CD4-positive, alpha-beta T cell treated with Interleukin-21 for 1 hour (primary cell): ENCODE results near the gene ALG5.

Source experiments
- DNase-seq: peaks from one replicate; pipeline ENCODE4 v3.0.0-alpha.2; 2020

Gene ALG5

GRCh38 chr13:36975172-36975571 lies 24.0 kb downstream of the ALG5 start:
- no peak for DNase-seq

GRCh38 chr13:36973621-36974295 lies 25.4 kb downstream of the ALG5 start:
- no peak for DNase-seq

- no peak for DNase-seq
Measured at GRCh38 chr13:36973009-36973408, 26.1 kb downstream of the ALG5 start.

DNA sequence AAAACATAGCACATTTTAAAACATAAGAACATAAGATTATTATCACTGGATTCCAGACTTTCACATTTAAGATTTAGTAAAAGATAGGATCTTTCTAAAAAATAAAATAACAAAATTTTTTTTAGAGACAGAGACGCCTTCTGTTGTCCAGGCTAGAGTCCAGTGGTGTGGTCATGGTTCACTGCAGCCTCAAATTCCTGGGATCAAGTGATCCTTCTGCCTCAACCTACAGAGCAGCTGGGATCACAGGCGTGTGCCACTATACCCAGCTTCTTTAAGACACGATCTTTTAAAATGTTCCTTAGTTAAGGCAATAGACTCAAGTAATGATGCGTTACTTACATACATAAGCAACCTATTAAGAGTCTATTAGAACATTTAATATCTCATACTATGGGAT lies 32.7 kb downstream of the ALG5 start:
- DNase-seq, result no peak

DNA sequence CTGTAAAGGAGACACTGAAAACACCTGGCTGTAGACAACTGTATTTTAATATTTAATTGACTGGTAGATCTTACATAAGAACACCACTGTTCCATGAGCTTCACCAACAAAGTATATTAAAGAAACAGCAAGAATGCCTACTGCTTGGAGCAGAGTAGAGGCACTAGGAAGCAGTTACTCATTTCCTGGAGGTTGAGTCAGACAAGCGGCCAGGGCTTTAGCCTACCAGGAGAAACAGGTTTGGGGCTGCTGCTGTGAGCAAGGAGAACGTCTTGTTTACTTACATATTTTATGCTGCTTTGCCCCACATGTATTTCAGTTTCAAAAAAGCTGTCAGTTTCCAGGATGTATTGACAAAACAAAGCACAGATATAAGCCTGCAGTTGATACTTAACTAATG lies 33.4 kb downstream of the ALG5 start:
- DNase-seq, result no peak

DNA sequence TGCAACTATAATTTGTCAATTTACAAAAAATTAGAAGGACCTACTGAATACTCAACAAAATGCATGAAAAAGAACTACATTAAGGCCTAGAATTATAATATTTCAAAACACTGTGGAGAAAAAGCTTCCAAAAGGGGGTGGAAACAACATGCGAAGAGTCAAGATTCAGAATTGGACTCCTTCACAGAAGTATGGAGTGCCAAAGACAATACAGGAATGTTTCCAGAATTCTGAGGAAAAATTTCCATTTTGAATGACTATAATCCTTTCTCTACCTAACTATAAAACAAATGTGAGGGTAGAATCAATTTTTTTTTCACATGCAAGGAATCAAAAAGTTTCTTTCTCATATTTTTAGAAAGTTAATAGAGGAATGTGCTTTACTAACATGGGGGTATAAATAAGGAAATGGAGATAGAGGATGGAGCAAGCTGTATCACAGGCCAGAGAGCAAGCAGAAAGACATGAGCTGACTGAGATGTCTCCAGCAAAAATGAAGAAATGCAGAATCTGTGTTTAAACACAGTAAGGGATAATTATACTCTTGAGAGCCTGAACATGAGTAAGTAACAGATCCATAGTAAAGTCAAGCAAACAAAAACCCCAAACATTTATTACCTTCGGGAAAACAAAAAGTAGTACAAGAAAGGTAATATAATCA lies 39.6 kb downstream of the ALG5 start:
- DNase-seq, result no peak

GRCh38 chr13:36954542-36954941 lies 44.6 kb downstream of the ALG5 start:
- DNase-seq, result no peak

DNA sequence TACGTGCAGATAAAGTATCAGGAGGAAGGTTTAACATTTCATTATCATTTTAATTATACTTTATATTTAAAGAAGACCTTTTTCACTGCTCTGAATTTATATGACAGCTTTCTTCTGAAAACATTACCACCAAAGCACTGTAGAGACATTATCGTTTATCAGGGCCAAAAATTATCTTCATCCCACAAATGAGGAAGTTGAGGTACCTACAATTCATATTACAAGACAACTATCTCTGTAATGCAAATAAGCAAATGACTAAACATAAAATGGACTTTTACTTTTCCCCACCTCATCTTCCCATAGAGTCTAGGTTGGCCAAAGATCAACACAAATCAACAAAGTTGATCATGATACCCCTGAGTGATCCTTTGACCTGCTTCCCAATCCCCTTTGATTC lies 48.2 kb downstream of the ALG5 start:
- DNase-seq, result no peak

DNA sequence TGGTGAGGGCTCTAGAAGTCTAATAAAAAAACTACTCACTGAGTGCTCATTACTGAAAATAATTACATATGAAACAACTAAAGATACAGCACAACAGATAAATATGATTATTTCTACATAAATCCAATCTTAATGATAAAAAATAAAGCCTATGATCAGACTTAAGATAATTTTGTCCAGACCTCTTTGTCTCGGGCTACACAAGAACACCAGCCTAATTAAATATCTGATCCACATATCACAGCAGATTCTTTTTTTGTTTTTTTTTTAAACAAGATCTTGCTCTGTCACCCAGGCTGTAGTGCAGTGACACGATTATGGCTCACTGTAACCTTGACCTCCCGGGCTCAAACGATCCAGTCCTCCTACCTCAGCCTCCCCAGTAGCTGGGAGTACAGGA lies 48.8 kb downstream of the ALG5 start:
- DNase-seq, result no peak

DNA sequence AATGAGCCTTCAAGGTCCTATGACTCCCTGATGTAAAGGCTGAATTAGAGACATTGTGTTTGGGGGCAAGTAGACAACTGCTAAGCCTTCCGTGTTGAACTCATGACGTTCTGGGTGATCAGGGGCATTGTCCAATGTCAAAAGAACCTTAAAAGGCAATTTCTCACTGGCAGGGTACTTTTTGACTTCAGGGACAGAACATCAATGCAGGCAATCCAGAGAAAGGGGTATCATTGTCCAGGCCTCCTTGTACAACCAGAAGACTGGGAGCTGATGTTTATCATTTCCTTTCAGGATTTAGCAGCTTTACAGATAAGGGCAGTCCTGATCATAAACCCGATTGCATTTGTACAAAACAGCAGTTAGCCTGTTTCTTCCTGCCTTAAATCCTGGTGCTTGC lies 54.1 kb downstream of the ALG5 start:
- no peak for DNase-seq

DNA sequence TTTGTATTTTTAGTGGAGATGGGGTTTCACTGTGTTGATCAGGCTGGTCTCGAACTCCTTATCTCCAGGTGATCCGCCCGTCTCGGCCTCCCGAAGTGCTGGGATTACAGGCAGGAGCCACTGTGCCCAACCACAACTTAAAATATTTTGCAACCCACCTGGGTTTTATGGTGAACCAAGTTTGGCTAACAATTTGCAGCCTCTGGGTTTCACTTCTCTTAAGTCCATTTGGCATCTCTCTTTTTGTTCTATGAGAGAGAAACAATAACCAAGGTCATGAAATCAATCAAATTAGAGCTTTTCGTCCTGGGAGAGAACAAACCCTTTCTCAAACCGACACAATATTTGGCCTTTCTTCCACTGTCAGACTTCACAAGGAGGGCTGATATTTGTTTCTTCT lies 73.5 kb downstream of the ALG5 start:
- DNase-seq, result no peak

GRCh38 chr13:36924001-36924400 lies 75.1 kb downstream of the ALG5 start:
- no peak for DNase-seq

DNA sequence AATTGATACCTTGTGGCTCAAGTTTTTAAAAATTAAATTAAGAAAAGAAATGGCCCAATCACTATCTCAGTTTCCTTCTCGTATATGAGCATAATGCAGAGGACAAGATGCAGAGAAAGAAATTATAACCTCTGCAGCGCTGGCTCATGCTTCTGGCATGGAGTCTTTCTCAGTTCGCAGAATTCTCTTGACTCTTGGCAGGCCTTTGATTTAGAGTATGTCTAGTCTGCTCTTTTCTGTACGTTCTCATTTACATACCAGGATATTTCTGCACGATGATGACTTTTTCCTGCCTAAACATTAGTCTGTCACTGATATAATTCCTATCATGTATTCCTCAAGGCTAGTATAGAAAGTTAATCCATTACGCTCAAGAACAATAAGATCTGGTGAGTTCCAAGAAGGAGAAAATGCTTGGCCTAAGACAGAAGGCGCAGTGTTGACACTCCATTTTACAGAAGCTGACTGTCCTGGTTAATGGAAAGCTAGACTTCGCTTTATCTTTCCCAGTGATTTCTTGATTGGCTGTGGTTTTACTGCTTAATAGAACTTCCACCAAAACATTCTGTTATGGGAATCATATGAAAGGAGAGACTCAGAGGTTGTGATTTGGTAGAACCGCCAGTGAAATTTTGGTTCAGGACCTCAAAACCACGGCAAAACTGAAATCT lies 77.4 kb downstream of the ALG5 start:
- no peak for DNase-seq

DNA sequence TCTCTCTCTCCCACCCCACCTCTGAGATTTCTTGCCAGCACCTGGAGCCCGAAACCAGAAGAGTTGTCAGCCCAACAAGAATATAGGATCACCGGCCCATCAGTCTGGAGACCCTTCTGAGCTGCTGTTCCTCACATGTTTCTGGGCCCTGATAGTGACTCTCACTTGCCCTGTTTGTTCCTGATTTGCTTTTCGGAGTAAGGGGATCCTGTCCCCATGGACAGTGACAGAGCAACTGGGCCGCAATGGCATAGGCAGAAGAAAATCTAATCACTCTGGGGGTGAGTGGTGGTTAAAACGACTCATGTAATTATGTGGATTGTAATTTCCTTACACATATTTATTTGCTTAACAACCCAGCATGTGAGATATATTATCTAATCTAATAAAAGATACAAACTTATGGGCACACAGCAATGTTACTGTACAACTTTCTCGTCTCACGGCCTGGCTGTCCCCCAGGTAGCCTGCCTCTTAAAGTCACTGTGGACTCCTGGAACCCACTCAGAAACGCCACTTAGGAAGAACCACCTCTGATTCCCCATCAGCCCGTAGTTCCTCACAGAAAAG lies 78.4 kb downstream of the ALG5 start:
- no peak for DNase-seq

GRCh38 chr13:36919833-36920615 lies 79.1 kb downstream of the ALG5 start, which contains the start of gene SMAD9:
Gene SMAD9, minus strand, starts transcription at chr13:36920238. Its CDS starts 40,549 bp downstream, at chr13:36879689.
- DNase-seq, result no peak

- no peak for DNase-seq
Measured at GRCh38 chr13:36919171-36919832, 79.8 kb downstream of the ALG5 start.

DNA sequence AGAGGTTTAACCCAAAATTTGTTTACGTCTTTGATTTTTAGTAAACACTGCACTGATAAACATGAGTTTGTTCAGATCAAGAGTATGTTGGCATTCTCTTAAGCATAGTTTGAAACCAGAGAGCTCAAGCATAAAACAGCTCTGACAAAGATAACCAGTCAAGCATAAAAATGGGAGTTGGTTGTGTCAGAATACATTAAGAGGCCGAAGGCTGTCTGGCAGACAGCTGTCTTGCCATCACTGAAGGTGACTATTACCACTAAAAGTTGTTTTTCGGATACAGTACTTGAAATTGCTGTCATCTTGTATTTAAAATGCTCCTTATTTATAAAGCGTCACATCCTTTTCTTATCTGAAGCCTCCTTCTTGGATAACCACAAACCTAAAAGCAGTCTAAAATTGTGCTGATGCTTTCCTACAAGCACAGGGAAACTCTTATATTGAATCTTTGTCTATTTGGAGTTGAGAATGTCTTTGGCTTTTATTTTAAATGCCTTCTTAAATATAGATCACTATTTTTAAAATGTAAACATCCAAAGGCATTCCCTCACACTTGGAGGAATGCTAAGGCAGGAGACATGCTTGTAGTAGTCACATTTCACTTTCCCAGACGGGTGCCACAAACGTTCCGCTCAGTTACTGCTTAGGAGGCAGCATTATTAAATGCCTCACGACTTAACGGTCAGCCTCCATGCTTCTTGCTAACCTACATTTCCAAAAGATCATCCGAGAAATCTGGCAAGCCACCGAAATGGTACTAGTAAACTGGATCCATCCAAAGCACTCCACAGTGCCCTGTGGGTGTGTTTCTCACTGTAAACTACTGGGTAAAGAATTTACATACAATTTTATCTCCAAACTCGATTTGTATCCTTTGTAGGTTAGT lies 80.7 kb downstream of the ALG5 start:
- no peak for DNase-seq

- no peak for DNase-seq
Measured at GRCh38 chr13:36917311-36917710, 81.8 kb downstream of the ALG5 start.

- no peak for DNase-seq
Measured at GRCh38 chr13:36915896-36916640, 83.1 kb downstream of the ALG5 start.

DNA sequence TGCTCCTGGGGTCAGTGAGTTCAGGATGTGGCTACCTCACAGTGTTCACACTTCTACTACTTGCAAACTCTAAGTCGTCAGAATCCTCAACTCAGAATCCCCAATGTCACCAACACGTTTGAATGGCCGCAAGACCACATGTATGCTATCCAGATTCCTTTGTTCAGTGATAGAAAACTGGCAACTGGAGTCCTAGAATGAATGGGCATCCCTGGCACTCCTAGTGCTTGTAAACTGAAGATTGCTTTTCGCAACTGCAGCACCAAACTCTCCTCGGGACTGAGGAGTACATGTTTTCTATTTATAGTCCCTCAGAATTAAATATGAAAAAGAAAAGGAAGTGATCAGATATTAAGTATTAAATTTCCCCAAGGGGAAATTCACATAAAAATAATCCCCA lies 84.0 kb downstream of the ALG5 start:
- DNase-seq, result no peak

GRCh38 chr13:36914648-36915047 lies 84.5 kb downstream of the ALG5 start:
- no peak for DNase-seq
